Measurements from ENCODE around the gene NR2E1.

- TF ChIP-seq CTCF (IDR thresholded peaks at IDR 0.05 in 2 of 3, conservative IDR thresholded peaks at IDR 0.05 in 1 of 3; ENCODE audit: control insufficient read depth in 2 of 3, extremely low read depth in 1 of 3, insufficient read depth in 1 of 3, low read depth in 3 of 3, low read length in 3 of 3) (no peak), CBX5 (IDR thresholded peaks at IDR 0.05; ENCODE audit: low read depth) (no peak), TBL1XR1 (IDR thresholded peaks at IDR 0.05; ENCODE audit: low read depth, low read length) (no peak), EZH2 (IDR thresholded peaks at IDR 0.05; ENCODE audit: borderline replicate concordance, control insufficient read depth, low read depth, low read length) (no peak), RCOR1 (conservative IDR thresholded peaks at IDR 0.05; ENCODE audit: low read depth, low read length) (no peak), CEBPB (IDR thresholded peaks at IDR 0.05; ENCODE audit: borderline replicate concordance in 1 of 2, low read depth in 2 of 2, low read length in 2 of 2) (no peak), E2F8 (IDR thresholded peaks at IDR 0.05; ENCODE audit: low read depth, partially characterized antibody) (no peak), POLR2AphosphoS5 (IDR thresholded peaks at IDR 0.05; ENCODE audit: low read length) (no peak)
These were observed at the start of gene NR2E1 for GRCh38 chr6:108165714-108166663.

Measured in GM12878 (cell line).